ENCODE measurements around the gene DCAF12.
"Not testable (repeated sequence)": the region's sequence is repeated elsewhere in the genome, so short reads cannot be mapped to it uniquely, and the experiment has no call there.

Gene DCAF12

GRCh38 chr9:34059281-34059680 is 67.2 kb downstream of the DCAF12 start:
- DNase-seq = no peak

- DNase-seq = no peak
These were observed 76.7 kb downstream of the DCAF12 start for GRCh38 chr9:34049630-34050384.

- DNase-seq = peak; percentile 98
These were observed 77.5 kb downstream of the DCAF12 start, which contains the start of gene UBAP2 for GRCh38 chr9:34048727-34049629. UBAP2 (minus strand) TSS chr9:34048887; CDS start chr9:34017148, 31,739 bp downstream.

GRCh38 chr9:34047864-34048726 is 78.4 kb downstream of the DCAF12 start:
- DNase-seq = peak; percentile 62

GRCh38 chr9:34046784-34047379 is 79.6 kb downstream of the DCAF12 start:
- DNase-seq = no peak

- DNase-seq = no peak
These were observed 80.6 kb downstream of the DCAF12 start for GRCh38 chr9:34045903-34046302.

- not testable (repeated sequence) for DNase-seq
These were observed 84.4 kb downstream of the DCAF12 start for GRCh38 chr9:34042074-34042473.

- not testable (repeated sequence) for DNase-seq
These were observed 87.6 kb downstream of the DCAF12 start for GRCh38 chr9:34038851-34039250.

GRCh38 chr9:34037626-34038025 is 88.9 kb downstream of the DCAF12 start:
- DNase-seq = no peak

- no peak for DNase-seq
These were observed 89.9 kb downstream of the DCAF12 start for GRCh38 chr9:34036625-34037024.
